ENCODE data around the gene MVB12A.

DNA sequence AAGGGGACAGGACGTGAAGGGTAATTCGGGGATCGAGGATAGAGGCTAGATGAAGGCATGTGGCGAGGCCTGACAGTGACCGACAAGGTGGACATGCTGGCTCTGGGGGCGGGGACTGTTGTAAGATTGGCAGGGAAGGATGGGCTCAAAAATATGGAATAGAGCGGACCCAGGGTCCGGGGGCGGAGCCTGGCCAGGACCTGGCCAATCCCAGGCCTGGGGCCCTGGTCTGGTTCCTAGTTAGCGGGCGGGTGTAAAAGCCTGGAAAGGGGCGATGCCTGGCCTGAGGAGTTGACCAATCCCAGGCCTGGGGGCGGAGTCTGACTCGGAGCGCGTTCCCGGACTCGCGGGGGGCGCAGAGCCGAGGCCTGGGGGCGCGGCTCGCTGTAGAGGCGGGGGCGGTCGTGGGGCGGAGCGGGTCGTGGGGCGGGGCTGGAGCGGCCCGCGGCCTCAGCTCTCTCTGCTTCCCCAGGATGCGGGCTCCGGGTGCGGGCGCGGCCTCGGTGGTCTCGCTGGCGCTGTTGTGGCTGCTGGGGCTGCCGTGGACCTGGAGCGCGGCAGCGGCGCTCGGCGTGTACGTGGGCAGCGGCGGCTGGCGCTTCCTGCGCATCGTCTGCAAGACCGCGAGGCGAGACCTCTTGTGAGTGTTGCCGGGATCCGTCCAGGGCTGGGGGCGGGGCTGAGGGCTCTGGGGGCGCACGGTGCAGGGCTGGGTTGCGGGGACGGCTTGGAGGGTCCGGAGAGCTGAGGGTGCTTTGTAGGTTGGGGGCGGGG lies 50.4 kb downstream of the MVB12A start, which contains the start of gene SLC27A1:
- TF ChIP-seq, protein P1, sequence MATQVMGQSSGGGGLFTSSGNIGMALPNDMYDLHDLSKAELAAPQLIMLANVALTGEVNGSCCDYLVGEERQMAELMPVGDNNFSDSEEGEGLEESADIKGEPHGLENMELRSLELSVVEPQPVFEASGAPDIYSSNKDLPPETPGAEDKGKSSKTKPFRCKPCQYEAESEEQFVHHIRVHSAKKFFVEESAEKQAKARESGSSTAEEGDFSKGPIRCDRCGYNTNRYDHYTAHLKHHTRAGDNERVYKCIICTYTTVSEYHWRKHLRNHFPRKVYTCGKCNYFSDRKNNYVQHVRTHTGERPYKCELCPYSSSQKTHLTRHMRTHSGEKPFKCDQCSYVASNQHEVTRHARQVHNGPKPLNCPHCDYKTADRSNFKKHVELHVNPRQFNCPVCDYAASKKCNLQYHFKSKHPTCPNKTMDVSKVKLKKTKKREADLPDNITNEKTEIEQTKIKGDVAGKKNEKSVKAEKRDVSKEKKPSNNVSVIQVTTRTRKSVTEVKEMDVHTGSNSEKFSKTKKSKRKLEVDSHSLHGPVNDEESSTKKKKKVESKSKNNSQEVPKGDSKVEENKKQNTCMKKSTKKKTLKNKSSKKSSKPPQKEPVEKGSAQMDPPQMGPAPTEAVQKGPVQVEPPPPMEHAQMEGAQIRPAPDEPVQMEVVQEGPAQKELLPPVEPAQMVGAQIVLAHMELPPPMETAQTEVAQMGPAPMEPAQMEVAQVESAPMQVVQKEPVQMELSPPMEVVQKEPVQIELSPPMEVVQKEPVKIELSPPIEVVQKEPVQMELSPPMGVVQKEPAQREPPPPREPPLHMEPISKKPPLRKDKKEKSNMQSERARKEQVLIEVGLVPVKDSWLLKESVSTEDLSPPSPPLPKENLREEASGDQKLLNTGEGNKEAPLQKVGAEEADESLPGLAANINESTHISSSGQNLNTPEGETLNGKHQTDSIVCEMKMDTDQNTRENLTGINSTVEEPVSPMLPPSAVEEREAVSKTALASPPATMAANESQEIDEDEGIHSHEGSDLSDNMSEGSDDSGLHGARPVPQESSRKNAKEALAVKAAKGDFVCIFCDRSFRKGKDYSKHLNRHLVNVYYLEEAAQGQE (IDR thresholded peaks at IDR 0.05): no peak
- no peak for TF ChIP-seq HOXA7 (CRISPR knock-in tag; IDR thresholded peaks at IDR 0.05)
- TF ChIP-seq POLR2A (IDR thresholded peaks at IDR 0.05; ENCODE audit: low read length): no peak
- TF ChIP-seq MAFK (IDR thresholded peaks at IDR 0.05; ENCODE audit: partially characterized antibody): no peak
- TF ChIP-seq CTCF (IDR thresholded peaks at IDR 0.05): no peak
- TF ChIP-seq, protein P2, sequence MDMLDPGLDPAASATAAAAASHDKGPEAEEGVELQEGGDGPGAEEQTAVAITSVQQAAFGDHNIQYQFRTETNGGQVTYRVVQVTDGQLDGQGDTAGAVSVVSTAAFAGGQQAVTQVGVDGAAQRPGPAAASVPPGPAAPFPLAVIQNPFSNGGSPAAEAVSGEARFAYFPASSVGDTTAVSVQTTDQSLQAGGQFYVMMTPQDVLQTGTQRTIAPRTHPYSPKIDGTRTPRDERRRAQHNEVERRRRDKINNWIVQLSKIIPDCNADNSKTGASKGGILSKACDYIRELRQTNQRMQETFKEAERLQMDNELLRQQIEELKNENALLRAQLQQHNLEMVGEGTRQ (IDR thresholded peaks at IDR 0.05): no peak
